ENCODE measurements around the gene FAM168A. TPM values are rescaled to one million over a fixed set of nuclear protein-coding genes. Genes with fewer than 3 reads are reported as not detected.

The FAM168A gene
- total and polyA plus RNA-seq, 2 of the 8 experiments (the other 6 are each of a cell fraction or from before 2014, with no cell fraction given): 17.1 to 21.6 TPM

GRCh38 chr11:73645121-73645969, 47.4 kb upstream of the FAM168A start (continued):
- TF ChIP-seq, protein P1, sequence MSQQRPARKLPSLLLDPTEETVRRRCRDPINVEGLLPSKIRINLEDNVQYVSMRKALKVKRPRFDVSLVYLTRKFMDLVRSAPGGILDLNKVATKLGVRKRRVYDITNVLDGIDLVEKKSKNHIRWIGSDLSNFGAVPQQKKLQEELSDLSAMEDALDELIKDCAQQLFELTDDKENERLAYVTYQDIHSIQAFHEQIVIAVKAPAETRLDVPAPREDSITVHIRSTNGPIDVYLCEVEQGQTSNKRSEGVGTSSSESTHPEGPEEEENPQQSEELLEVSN (IDR thresholded peaks at IDR 0.05): no peak
- TF ChIP-seq CBX5 (IDR thresholded peaks at IDR 0.05; ENCODE audit: low read depth, low read length): no peak
- no peak for TF ChIP-seq ASH2L (IDR thresholded peaks at IDR 0.05; ENCODE audit: low read length)

Measured in H1 (cell line).